Caki2 (cell line): ENCODE measurements around the gene DMXL1. TPM values are rescaled to one million over a fixed set of nuclear protein-coding genes. Genes with fewer than 3 reads are reported as not detected.

ENCODE experiments used
- DNase-seq: peaks from one replicate; pipeline ENCODE4 v3.0.0-alpha.2; 2015; ENCODE audit warnings: low read depth
- in situ Hi-C: cut with HindIII; loops from 2 replicates; pipeline ENCODE4 v1.10.0; 2016; ENCODE audit warnings: low sequenced_read_pairs, low pct_unique_long_range_greater_than_20kb, mixed read lengths
- total RNA-seq: library from RNA; depleted of rRNA; stranded (reverse); fragments of >200 nt; shearing (Covaris generic); gene quantifications from 2 replicates; pipeline ENCODE4 v1.2.3, GENCODE V29; 2014; ENCODE audit warnings: low replicate concordance; rRNA removed

The DMXL1 gene
- total RNA-seq, 1 experiment from 2014 or later, result 15.7 TPM

GRCh38 chr5:119291877-119292276, 221.0 kb downstream of the DMXL1 start:
- in situ Hi-C loops, result no loop called here

GRCh38 chr5:119292701-119293515, 222.0 kb downstream of the DMXL1 start:
- no peak for DNase-seq
- in situ Hi-C loops, result no loop called here

More at GRCh38 chr5:119291877-119292276, 221.0 kb downstream of the DMXL1 start:
- DNase-seq, result no peak

- in situ Hi-C loops, result no loop called here
- no peak for DNase-seq
These were observed 222.6 kb downstream of the DMXL1 start for GRCh38 chr5:119293516-119293829.

Other genes with a start within 250 kb of the DMXL1 start
- 6.1 and 10.6 TPM in 2 replicates for gene DTWD2, start 82.5 kb upstream of the DMXL1 start, total RNA-seq